Dedifferentiated amniotic fluid mesenchymal stem cell (primary cell): ENCODE measurements around the gene RPL13.

Source experiments
- DNase-seq: peaks from one replicate; pipeline ENCODE4 v3.0.0-alpha.2; 2016; ENCODE audit errors: extremely low spot score

RPL13 gene

DNA sequence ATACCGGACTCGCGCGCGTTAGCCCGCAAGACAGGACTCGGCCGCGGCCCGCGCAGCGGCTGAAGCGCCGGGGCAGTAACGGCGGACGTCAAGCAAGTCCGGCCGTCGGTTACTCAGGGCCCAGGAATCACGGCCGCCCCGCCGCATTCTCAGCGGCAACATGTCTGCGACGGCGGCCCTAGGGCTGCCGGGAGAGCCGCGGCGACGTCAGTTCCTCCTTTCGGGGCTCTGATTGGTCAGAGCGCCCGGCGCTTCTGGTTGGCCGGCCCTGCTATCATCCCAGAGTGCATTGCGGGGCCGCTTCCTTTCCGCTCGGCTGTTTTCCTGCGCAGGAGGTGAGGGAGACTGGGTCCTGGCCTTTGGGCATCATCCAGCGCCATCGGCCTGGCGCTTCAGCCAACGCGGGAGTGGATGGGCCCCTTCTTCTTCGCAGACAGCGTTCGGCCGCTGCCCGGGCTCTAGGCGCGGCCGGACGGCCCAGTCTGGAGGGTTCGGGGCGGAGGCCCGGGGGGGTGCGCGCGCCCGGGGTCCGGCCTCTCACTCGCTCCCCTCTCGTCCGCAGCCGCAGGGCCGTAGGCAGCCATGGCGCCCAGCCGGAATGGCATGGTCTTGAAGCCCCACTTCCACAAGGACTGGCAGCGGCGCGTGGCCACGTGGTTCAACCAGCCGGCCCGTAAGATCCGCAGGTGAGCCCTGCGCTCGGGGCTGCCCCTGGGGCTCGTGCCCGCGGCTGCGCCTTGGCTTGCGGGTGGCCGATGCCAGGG is at the start of gene RPL13:
TSS of gene RPL13 (plus strand) at position 305 of the 764 bp plus-strand sequence. CDS start at position 583, 278 bp downstream.
- DNase-seq = peak; percentile 94

- no peak for DNase-seq
Observed at GRCh38 chr16:89511374-89511773, 49.1 kb upstream of the RPL13 start.

GRCh38 chr16:89512453-89512852 is 48.0 kb upstream of the RPL13 start:
- DNase-seq = no peak

DNA sequence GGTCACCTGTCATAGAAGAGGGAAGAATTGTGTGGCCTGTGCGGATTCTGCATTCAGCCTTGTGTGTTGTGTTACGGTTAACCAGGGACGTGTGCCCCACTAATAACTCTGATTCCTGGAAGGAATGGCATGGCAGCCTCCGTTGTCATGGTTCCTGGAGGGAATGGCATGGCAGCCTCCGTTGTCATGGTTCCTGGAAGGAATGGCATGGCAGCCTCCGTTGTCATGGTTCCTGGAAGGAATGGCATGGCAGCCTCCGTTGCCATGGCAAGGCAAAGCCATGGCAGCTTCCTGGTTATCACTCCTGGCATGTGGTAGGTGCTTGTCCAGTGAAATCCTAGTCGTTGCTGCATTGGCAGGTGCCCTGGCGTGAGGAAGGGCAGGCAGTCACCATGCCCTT is 43.4 kb upstream of the RPL13 start:
- no peak for DNase-seq

GRCh38 chr16:89519881-89520280 is 40.6 kb upstream of the RPL13 start:
- DNase-seq = no peak

DNA sequence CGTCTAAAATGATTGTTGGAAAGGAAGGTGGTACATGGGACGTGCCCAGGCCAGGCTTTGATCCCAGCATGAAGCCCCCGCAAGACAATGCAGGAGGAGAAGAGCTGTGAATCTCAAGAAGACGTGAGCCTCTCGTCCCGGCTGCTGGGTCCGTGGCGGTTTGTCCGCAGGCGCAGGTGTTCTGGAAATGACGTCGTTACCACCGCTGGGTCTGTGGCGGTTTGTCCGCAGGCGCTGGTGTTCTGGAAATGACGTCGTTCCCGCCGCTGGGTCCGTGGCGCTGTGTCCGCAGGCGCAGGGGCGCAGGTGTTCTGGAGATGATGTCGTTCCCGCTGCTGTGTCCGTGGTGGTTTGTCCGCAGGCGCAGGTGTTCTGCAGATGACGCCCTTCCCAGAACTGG is 38.2 kb upstream of the RPL13 start:
- no peak for DNase-seq

GRCh38 chr16:89523680-89524344 is 36.7 kb upstream of the RPL13 start:
- DNase-seq = no peak

GRCh38 chr16:89525146-89525913 is 35.2 kb upstream of the RPL13 start:
- no peak for DNase-seq

- DNase-seq = no peak
Observed at GRCh38 chr16:89529097-89529496, 31.4 kb upstream of the RPL13 start.

DNA sequence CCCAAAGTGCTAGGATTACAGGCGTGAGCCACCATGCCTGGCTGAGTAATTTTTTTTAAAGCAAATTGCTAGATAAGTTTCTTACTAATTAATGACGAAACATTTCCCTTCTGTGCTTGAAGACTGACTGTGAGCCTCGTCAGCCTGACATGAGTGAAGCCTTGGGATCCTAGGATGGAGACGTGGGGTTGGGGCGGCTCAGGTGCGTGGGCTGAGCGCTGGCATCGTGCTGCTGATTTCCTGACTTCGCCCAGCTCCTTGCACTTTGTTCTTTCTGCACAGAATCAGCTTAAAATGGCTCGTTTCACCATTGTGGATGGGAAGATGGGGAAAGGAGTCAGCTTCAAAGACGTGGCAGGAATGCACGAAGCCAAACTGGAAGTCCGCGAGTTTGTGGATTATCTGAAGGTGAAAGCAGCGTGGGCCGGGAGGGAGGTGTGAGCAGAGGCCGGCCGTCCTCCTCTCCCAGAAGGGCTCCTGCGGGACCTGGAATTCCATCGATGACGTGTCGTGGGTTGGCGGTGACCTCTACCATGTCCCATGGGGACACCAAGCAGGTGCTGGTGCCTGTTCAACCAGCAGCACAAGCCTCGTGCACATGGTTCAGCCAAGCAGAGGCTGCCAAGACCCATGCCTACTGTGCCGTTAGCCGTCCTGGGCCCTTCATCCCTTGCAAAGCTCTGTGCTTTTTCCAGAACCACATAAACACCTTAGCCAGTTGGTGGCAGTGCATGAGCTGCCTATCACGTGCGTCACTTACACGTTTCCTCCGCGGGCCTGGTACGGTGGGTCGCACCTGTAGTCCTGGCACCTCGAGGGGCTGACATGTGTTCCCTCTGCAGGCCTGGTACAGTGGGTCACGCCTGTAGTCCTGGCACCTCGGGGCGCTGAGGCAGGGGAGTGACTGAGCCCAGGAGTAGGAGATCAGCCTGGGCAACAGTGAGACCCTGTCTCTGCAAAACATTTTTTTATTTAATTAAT is 29.8 kb upstream of the RPL13 start:
- DNase-seq = no peak

DNA sequence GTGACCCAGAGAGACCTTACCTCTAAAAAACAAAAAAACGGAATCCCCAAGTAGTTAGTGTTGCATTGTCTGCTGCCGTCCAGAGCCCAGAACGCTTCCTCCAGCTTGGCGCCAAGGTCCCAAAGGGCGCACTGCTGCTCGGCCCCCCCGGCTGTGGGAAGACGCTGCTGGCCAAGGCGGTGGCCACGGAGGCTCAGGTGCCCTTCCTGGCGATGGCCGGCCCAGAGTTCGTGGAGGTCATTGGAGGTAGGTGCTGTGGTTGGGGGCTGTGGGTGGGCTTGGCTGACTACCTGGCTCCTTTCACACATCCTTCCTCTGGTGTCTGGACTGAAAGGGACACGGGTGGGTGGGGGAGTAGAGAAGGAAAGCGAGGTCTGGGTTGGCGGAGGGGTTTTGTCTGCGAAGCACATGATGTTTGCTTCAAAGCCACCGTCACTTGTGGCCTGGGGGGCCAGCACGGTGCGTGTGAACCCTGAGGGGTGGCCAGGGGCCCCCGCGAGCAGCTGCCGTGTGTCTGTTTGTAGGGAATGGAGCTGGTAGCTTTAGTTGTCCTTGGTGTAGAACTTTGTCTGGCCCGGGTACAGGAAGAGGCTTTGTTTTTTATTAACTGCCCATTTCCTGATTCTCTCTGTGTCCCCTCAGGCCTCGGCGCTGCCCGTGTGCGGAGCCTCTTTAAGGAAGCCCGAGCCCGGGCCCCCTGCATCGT is 28.5 kb upstream of the RPL13 start:
- DNase-seq = no peak

DNA sequence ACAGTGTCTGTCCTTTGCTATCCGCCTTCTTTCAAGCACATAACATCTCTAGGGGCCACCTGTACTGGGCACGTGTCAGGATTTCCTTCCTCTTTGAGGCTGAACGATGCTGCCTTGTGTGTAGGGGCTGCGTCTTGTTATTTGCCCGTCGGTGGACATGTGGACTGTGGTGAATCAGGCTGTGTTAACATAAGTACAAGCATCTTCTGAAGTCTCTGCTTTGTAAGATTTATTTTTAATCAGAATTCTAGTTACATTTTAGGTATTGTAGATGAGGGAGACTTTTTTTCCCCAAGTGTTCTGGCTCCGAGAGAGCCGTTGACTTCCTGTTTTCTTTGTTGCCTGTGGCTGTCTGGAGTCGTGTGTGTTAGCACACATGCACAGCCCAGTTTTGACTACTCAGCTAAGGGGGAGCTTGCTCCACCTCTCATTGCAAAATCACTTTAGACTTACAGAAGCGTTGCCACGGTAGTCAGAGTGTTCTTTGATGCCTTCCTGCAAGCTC is 26.2 kb upstream of the RPL13 start:
- no peak for DNase-seq

DNA sequence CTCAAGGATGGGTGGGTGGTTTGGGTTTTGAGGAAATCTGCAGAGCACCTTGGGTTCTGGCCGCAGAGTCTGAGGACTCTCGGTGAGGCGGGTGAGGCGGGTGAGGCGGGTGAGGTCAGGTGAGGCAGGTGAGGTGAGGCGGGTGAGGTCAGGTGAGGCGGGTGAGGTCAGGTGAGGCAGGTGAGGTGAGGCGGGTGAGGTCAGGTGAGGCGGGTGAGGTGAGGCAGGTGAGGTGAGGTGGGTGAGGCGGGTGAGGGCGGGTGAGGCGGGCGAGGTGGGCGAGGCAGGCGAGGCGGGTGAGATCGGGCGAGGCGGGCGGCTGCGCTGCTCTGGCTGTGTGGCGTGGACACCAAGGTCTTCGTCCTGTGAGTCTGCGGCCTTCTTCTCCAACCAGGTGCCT is 24.1 kb upstream of the RPL13 start:
- DNase-seq = no peak

DNA sequence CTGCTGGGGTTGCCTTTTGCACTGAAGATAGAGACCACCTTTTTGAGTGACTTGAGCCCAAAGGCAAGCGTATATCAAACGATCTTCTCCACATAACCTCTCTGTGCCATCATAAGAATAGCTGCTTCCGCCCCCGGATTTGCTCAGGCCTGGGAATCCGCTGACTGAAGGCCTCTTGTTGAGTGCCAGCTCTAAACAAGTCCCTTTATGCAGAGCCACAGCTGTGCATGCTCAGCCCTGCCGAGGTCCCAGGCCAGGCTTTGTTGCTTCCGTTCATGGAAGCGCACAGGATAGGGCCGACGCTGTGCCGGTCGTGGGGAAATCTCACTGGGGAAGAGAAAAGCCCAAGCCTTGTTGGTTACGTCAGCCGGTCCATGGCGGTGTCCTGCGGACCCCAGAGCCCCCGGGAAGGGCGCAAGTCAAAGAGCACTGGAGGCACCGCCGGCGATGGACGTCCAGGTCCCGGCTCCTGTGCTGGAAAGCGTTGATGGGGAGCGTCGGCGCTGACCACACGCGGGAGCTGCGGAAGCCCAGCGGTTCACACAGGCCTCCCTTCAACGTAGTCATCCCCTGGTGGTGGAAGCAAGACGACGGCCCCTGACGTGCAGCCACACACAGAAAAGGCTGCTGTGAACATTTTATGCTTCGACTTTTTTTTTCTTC is 23.5 kb upstream of the RPL13 start:
- DNase-seq = no peak

GRCh38 chr16:89537549-89537925 is 22.9 kb upstream of the RPL13 start:
- DNase-seq = no peak

DNA sequence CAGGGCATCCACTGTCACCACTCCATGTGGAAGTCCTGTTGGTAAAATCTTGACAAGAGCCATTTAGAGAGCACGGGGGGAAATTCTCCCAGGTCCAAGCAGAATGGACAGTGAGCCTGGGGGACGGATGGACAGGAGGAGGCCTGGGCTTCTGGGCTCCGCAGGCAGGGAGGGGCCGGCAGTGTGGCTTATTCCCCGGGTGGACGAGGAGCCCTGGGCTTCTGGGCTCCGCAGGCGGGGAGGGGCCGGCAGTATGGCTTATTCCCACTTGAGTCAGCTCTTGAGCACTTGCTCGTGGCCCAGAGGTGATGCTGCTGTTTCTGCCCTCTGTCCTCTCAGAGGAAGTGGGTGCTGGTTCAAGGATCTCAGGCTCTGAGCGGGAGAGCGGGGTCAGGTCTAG is 22.2 kb upstream of the RPL13 start:
- no peak for DNase-seq

GRCh38 chr16:89540557-89540956 is 19.9 kb upstream of the RPL13 start:
- DNase-seq = no peak

DNA sequence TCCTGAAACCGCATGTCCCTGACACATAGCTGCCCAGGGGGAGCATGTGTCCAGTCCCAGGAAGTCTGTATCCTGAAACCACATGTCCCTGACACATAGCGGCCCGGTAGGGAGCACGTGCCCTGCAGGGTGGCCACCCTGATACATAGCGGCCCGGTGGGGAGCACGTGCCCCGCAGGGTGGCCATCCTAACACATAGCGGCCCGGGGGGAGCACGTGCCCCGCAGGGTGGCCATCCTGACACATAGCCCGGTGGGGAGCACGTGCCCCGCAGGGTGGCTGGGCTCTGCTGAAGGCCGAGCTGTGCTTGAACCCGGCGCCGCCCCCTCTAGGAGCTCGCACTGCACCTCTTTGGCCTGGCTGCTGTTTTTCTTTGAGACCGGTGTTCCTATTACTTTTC is 18.7 kb upstream of the RPL13 start:
- no peak for DNase-seq

- DNase-seq = no peak
Observed at GRCh38 chr16:89544113-89544512, 16.4 kb upstream of the RPL13 start.

- DNase-seq = no peak
Observed at GRCh38 chr16:89544713-89545043, 15.8 kb upstream of the RPL13 start.
